ENCODE measurements around the gene CCT8L2. TPM values are rescaled to one million over a fixed set of nuclear protein-coding genes. Genes with fewer than 3 reads are reported as not detected.
"Not testable (repeated sequence)": the region's sequence is repeated elsewhere in the genome, so short reads cannot be mapped to it uniquely, and the experiment has no call there.

CCT8L2 gene
- total RNA-seq, 1 donor = not detected

GRCh38 chr22:16568425-16568758 is 24.2 kb downstream of the CCT8L2 start:
- Histone ChIP-seq H3K4me2 (ENCODE audit: insufficient read depth, low read length) (no peak overlapping the region), H2AFZ (ENCODE audit: low read length) (no peak overlapping the region), H3K9me3 (ENCODE audit: low read depth, low read length) (no peaks in the 10 kb centered on the region), H3K27me3 (ENCODE audit: insufficient read depth, low read length) (no peaks in the 10 kb centered on the region), H3K79me2 (ENCODE audit: insufficient read depth, low read length) (no peaks in the 10 kb centered on the region), H3K4me3 (ENCODE audit: insufficient read depth, low read length) (no peak overlapping the region), H3K36me3 (ENCODE audit: insufficient read depth, low read length) (no peaks in the 10 kb centered on the region), H4K20me1 (ENCODE audit: insufficient read depth, low read length) (no peaks in the 10 kb centered on the region), H3K27ac (ENCODE audit: low read depth, low read length) (no peak overlapping the region), H3K4me1 (ENCODE audit: insufficient read depth, low read length) (no peaks in the 10 kb centered on the region)
- DNase-seq (ENCODE audit: insufficient read length, low spot score, missing footprints) = no peak
- no peak for TF ChIP-seq CTCF (IDR thresholded peaks at IDR 0.05; ENCODE audit: extremely low read depth, low read depth, low read length)

GRCh38 chr22:16567617-16568424 is 24.8 kb downstream of the CCT8L2 start:
- not testable (repeated sequence) for H3K36me3 ChIP-seq (ENCODE audit: insufficient read depth, low read length); H3K79me2 ChIP-seq (ENCODE audit: insufficient read depth, low read length); H3K27me3 ChIP-seq (ENCODE audit: insufficient read depth, low read length); H3K4me1 ChIP-seq (ENCODE audit: insufficient read depth, low read length); H3K4me2 ChIP-seq (ENCODE audit: insufficient read depth, low read length); DNase-seq (ENCODE audit: insufficient read length, low spot score, missing footprints); H2AFZ ChIP-seq (ENCODE audit: low read length); H3K27ac ChIP-seq (ENCODE audit: low read depth, low read length); H3K4me3 ChIP-seq (ENCODE audit: insufficient read depth, low read length); H3K9me3 ChIP-seq (ENCODE audit: low read depth, low read length); H4K20me1 ChIP-seq (ENCODE audit: insufficient read depth, low read length)

GRCh38 chr22:16566421-16567151 is 26.0 kb downstream of the CCT8L2 start:
- DNase-seq (ENCODE audit: insufficient read length, low spot score, missing footprints); H3K79me2 ChIP-seq (ENCODE audit: insufficient read depth, low read length); H3K4me2 ChIP-seq (ENCODE audit: insufficient read depth, low read length); H3K36me3 ChIP-seq (ENCODE audit: insufficient read depth, low read length); H3K9me3 ChIP-seq (ENCODE audit: low read depth, low read length); H2AFZ ChIP-seq (ENCODE audit: low read length); H3K4me3 ChIP-seq (ENCODE audit: insufficient read depth, low read length); H3K27me3 ChIP-seq (ENCODE audit: insufficient read depth, low read length); H3K27ac ChIP-seq (ENCODE audit: low read depth, low read length); H3K4me1 ChIP-seq (ENCODE audit: insufficient read depth, low read length); H4K20me1 ChIP-seq (ENCODE audit: insufficient read depth, low read length): not testable (repeated sequence)

- not testable (repeated sequence) for H3K27me3 ChIP-seq (ENCODE audit: insufficient read depth, low read length); H2AFZ ChIP-seq (ENCODE audit: low read length); H3K4me3 ChIP-seq (ENCODE audit: insufficient read depth, low read length); H3K27ac ChIP-seq (ENCODE audit: low read depth, low read length); H4K20me1 ChIP-seq (ENCODE audit: insufficient read depth, low read length); H3K36me3 ChIP-seq (ENCODE audit: insufficient read depth, low read length); DNase-seq (ENCODE audit: insufficient read length, low spot score, missing footprints); H3K4me2 ChIP-seq (ENCODE audit: insufficient read depth, low read length); H3K9me3 ChIP-seq (ENCODE audit: low read depth, low read length); H3K4me1 ChIP-seq (ENCODE audit: insufficient read depth, low read length); H3K79me2 ChIP-seq (ENCODE audit: insufficient read depth, low read length)
Observed at GRCh38 chr22:16565585-16566420, 26.8 kb downstream of the CCT8L2 start.

GRCh38 chr22:16564837-16565584 is 27.6 kb downstream of the CCT8L2 start:
- H3K27ac ChIP-seq (ENCODE audit: low read depth, low read length); H2AFZ ChIP-seq (ENCODE audit: low read length); H3K4me2 ChIP-seq (ENCODE audit: insufficient read depth, low read length); H3K4me1 ChIP-seq (ENCODE audit: insufficient read depth, low read length); H3K36me3 ChIP-seq (ENCODE audit: insufficient read depth, low read length); H3K79me2 ChIP-seq (ENCODE audit: insufficient read depth, low read length); H3K9me3 ChIP-seq (ENCODE audit: low read depth, low read length); H3K4me3 ChIP-seq (ENCODE audit: insufficient read depth, low read length); H4K20me1 ChIP-seq (ENCODE audit: insufficient read depth, low read length); H3K27me3 ChIP-seq (ENCODE audit: insufficient read depth, low read length): not testable (repeated sequence)
- peak; percentile 8 for DNase-seq (ENCODE audit: insufficient read length, low spot score, missing footprints)
